Heart left ventricle (tissue), 16 donors: ENCODE results near the gene SLC7A7. TPM values are rescaled to one million over a fixed set of nuclear protein-coding genes. Genes with fewer than 3 reads are reported as not detected.

Experiments
- ATAC-seq, 4 donors: fragments of 200-7000 bp; cut with Tn5 transposase; one replicate each; pipeline ENCODE4 v1.9.1; 2020 to 2022; ENCODE audit warnings: moderate library complexity in 4 of 4, mild to moderate bottlenecking in 3 of 4, moderate number of reproducible peaks in 1 of 4
- DNase-seq, 5 donors: peaks; one replicate each; pipeline ENCODE4 v3.0.0-alpha.2; 2020
- H3K27ac ChIP-seq, 12 donors: fragments of 200-600 bp; sonication (generic) in 4 of 12; one replicate each; pipeline versions ENCODE4 v1.5.0 to v1.8.0; 2016 to 2022; ENCODE audit warnings: mild to moderate bottlenecking in 2 of 12
- H3K27me3 ChIP-seq, 9 donors: fragments of 200-600 bp; sonication (generic) in 2 of 9; one replicate each; pipeline versions ENCODE4 v1.5.1 to v1.8.0; 2016 to 2022; ENCODE audit warnings: mild to moderate bottlenecking in 3 of 9
- H3K36me3 ChIP-seq, 9 donors: fragments of 200-600 bp; sonication (generic) in 2 of 9; one replicate each; pipeline versions ENCODE4 v1.5.0 to v1.8.0; 2018 to 2022; ENCODE audit warnings: mild to moderate bottlenecking in 2 of 9
- H3K4me1 ChIP-seq, 12 donors: fragments of 200-600 bp; sonication (generic) in 4 of 12; one replicate each; pipeline versions ENCODE4 v1.5.0 to v1.8.0; 2016 to 2022; ENCODE audit warnings: mild to moderate bottlenecking in 3 of 12
- H3K4me3 ChIP-seq, 12 donors: fragments of 200-600 bp; sonication (generic) in 4 of 12; one replicate each; pipeline versions ENCODE4 v1.5.0 to v1.8.0; 2017 to 2022; ENCODE audit warnings: mild to moderate bottlenecking in 9 of 12, moderate library complexity in 4 of 12
- H3K9me3 ChIP-seq, 12 donors: fragments of 200-600 bp; sonication (generic) in 4 of 12; one replicate each; pipeline versions ENCODE4 v1.5.0 to v1.8.0; 2016 to 2022; ENCODE audit warnings: mild to moderate bottlenecking in 1 of 12
- CTCF ChIP-seq, 12 donors: fragments of 200-600 bp; sonication (generic) in 4 of 12; IDR thresholded peaks; one replicate each; pipeline versions ENCODE4 v1.5.0 to v1.8.0; 2018 to 2022; ENCODE audit warnings: antibody characterized with exemption in 12 of 12, mild to moderate bottlenecking in 5 of 12
- POLR2A ChIP-seq, 2 donors: fragments of 450-650 bp; IDR thresholded peaks; one replicate each; pipeline ENCODE4 v1.6.1; 2017; ENCODE audit warnings: antibody characterized with exemption in 2 of 2, mild to moderate bottlenecking in 2 of 2, moderate library complexity in 2 of 2
- WGBS, 4 donors: extraction: QIAGEN DNeasy Blood & Tissue Kit in 2 of 4; methylation state at CpG; one replicate each; pipeline versions ENCODE4 v1.1.5 to v1.1.7; 2013 to 2018; 5-methylcytosine and 5-hydroxymethylcytosine counted together
- intact Hi-C, 10 donors: fragments of 100-400 bp; cut with DNase I; formaldehyde crosslinking; loops; one replicate each; pipeline versions ENCODE4 v1.11.1 to v1.14.2; 2022
- polyA plus RNA-seq, 2 donors: library from polyadenylated mRNA; stranded (reverse); fragments of 200-250 nt; gene quantifications; one replicate each; pipeline ENCODE4 v1.2.3, GENCODE V29; 2013
- total RNA-seq, 9 donors: library from RNA; depleted of rRNA in 2 of 9; stranded (reverse); fragments of >200 nt in 2 of 9; fragmentation: NEBNext Ultra II Directional in 3 of 9; extraction: Animal tissue kit (Norgen Biotek cat#: 25700) in 3 of 9; gene quantifications; one replicate each; pipeline versions ENCODE4 v1.1.0 to v1.2.4, GENCODE V29; 2016 to 2023
- donor health status: ischemic (EF 13 %, LVEDD 7.1; RV severe dilation, severe dysfunction).
- donor health status: healthy with polysubstance abuse.
- donor health status: DM: no; HTN: yes; CAD: no.
- donor health status: DM: no; HTN: no; CAD: no.
- donor health status: ischemic (EF 25% LVEDD 6.9; RV normal size, moderate dysfunction).
- donor health status: ischemic (EF 25% LVEDD 5.7; RV mildly dilated, moderate dysfunction).
- donor health status: healthy.
- donor health status: DM: yes; HTN: yes; CAD: no.
- donor health status: ischemic (EF 35%, LVEDD 5.7; RV mildly dilated, moderate dysfunction).
- donor health status: nonischemic (EF 11% LVEDD 7.7; RV severe dilation, severe dysfunction).
- donor health status: DM: yes; HTN: yes; CAD: no.
- donor health status: PGD.
- donor health status: ischemic (EF 29% LVEDD 5.4; RV normal size, mild dysfunction).
- donor health status: nonischemic (EF 23%, LVEDD 6.1; RV moderate dilation, normal function).

Gene SLC7A7
- total and polyA plus RNA-seq, 11 donors: 1.3 to 28.0 (median 3.8) TPM

- 76 to 79% (median 77%) methylated on average over 6 of the region's 6 CpGs for WGBS, 4 donors
- Histone ChIP-seq H3K27me3 (no peaks in the 10 kb centered on the region), H3K4me3 (no peak overlapping the region), H3K4me1 (peaks cover 0 to 10% (median 0%) of the 10 kb centered on the region in 12 donors), H3K27ac (no peak overlapping the region), H3K9me3 (no peaks in the 10 kb centered on the region), H3K36me3 (no peaks in the 10 kb centered on the region)
- TF ChIP-seq CTCF (IDR thresholded peaks at IDR 0.05) (no peak), POLR2A (IDR thresholded peaks at IDR 0.05) (no peak)
- ATAC-seq: no peak
- no peak for DNase-seq
- intact Hi-C loops: no loop called here
Observed at GRCh38 chr14:22753586-22753985, 61.6 kb downstream of the SLC7A7 start.

- Histone ChIP-seq H3K27me3 (no peaks in the 10 kb centered on the region), H3K27ac (no peak overlapping the region), H3K4me3 (no peak overlapping the region), H3K4me1 (peaks cover 0 to 20% (median 0%) of the 10 kb centered on the region in 12 donors), H3K36me3 (no peaks in the 10 kb centered on the region), H3K9me3 (no peaks in the 10 kb centered on the region)
- intact Hi-C loops: no loop called here
- ATAC-seq: no peak
- no peak for DNase-seq
- WGBS, 4 donors: 87 to 92% (median 89%) methylated on average over 8 of the region's 8 CpGs
- no peak for TF ChIP-seq POLR2A (IDR thresholded peaks at IDR 0.05)
- no peak for TF ChIP-seq CTCF (IDR thresholded peaks at IDR 0.05)
Observed at GRCh38 chr14:22752422-22752821, 62.8 kb downstream of the SLC7A7 start.

GRCh38 chr14:22748631-22749068 lies 66.6 kb downstream of the SLC7A7 start:
- Histone ChIP-seq H3K4me3 (no peak overlapping the region), H3K27ac (peak overlapping the region in 1 of 12 donors; percentile 44), H3K27me3 (no peaks in the 10 kb centered on the region), H3K9me3 (no peaks in the 10 kb centered on the region), H3K36me3 (no peaks in the 10 kb centered on the region), H3K4me1 (peaks cover 0 to 20% (median 0%) of the 10 kb centered on the region in 12 donors)
- TF ChIP-seq POLR2A (IDR thresholded peaks at IDR 0.05) (no peak), CTCF (IDR thresholded peaks at IDR 0.05) (no peak)
- intact Hi-C loops: no loop called here
- ATAC-seq (no peak), DNase-seq (no peak)
- WGBS, 4 donors: 34 to 41% (median 37%) methylated on average over 4 of the region's 4 CpGs

- no peak overlapping the region for H3K4me3 ChIP-seq
- TF ChIP-seq POLR2A (IDR thresholded peaks at IDR 0.05) (no peak), CTCF (IDR thresholded peaks at IDR 0.05) (no peak)
- no peaks in the 10 kb centered on the region for H3K9me3 ChIP-seq
- DNase-seq (no peak), ATAC-seq (no peak)
- no peaks in the 10 kb centered on the region for H3K27me3 ChIP-seq
- 72 to 76% (median 72%) methylated on average over 4 of the region's 4 CpGs for WGBS, 4 donors
- H3K27ac ChIP-seq: peak overlapping the region in 1 of 12 donors; percentile 44
- intact Hi-C loops: no loop called here
- H3K4me1 ChIP-seq: peaks cover 0 to 20% (median 0%) of the 10 kb centered on the region in 12 donors
- H3K36me3 ChIP-seq: no peaks in the 10 kb centered on the region
Observed at GRCh38 chr14:22748206-22748605, 67.0 kb downstream of the SLC7A7 start.
